Uterus (tissue), 4 donors: ENCODE results near the gene LMCD1. TPM values are rescaled to one million over a fixed set of nuclear protein-coding genes. Genes with fewer than 3 reads are reported as not detected.

Source experiments
- DNase-seq, 2 donors: peaks; one replicate each; pipeline ENCODE4 v3.0.0-alpha.2; 2019 to 2020
- H3K27ac ChIP-seq, 2 donors: fragments of 200-600 bp; sonication (generic); 1 replicate in 1 of 2; 2 replicates in 1 of 2; pipeline ENCODE4 v1.5.1; 2016 to 2018
- H3K27me3 ChIP-seq, 2 donors: fragments of 200-600 bp; sonication (generic); one replicate each; pipeline ENCODE4 v1.5.1; 2018 to 2019; ENCODE audit warnings: control low read depth in 1 of 2
- H3K36me3 ChIP-seq, 2 donors: fragments of 200-600 bp; sonication (generic); one replicate each; pipeline ENCODE4 v1.5.1; 2019; ENCODE audit warnings: control low read depth in 1 of 2
- H3K4me1 ChIP-seq, 2 donors: fragments of 200-600 bp; sonication (generic); one replicate each; pipeline ENCODE4 v1.5.1; 2018 to 2019; ENCODE audit warnings: control low read depth in 1 of 2
- H3K4me3 ChIP-seq, 2 donors: fragments of 200-600 bp; sonication (generic); 1 replicate in 1 of 2; 2 replicates in 1 of 2; pipeline ENCODE4 v1.5.1; 2018 to 2019; ENCODE audit warnings: mild to moderate bottlenecking in 1 of 2
- H3K9me3 ChIP-seq, 2 donors: fragments of 200-600 bp; sonication (generic); one replicate each; pipeline ENCODE4 v1.5.1; 2019; ENCODE audit warnings: control low read depth in 1 of 2
- CTCF ChIP-seq, 4 experiments: fragments of 200-600 bp in 2 of 4; fragments of 450-650 bp in 2 of 4; sonication (generic) in 2 of 4; IDR thresholded peaks; one replicate each; pipeline ENCODE4 v1.5.1; 2016 to 2019; ENCODE audit warnings: antibody characterized with exemption in 4 of 4, mild to moderate bottlenecking in 2 of 4, moderate library complexity in 1 of 4
- POLR2A ChIP-seq, 2 donors: fragments of 450-650 bp; IDR thresholded peaks; one replicate each; pipeline ENCODE4 v1.6.1; 2016; ENCODE audit warnings: antibody characterized with exemption in 2 of 2, mild to moderate bottlenecking in 1 of 2, moderate library complexity in 1 of 2
- intact Hi-C: fragments of 100-400 bp; cut with DNase I; formaldehyde crosslinking; loops from one replicate; pipeline ENCODE4 v1.15.1; 2023; ENCODE audit warnings: low total_unique reads
- total RNA-seq, 4 donors: library from RNA; depleted of rRNA in 3 of 4; stranded (reverse); fragments of >200 nt in 3 of 4; gene quantifications; one replicate each; pipeline versions ENCODE4 v1.1.0 to v1.2.4, GENCODE V29; 2014 to 2023
- donor health status: DM: yes; HTN: yes; CAD: no.

The LMCD1 gene
- total RNA-seq, 4 donors from 2014 or later: 70.9 to 163 (median 115) TPM

GRCh38 chr3:8490079-8490552, 11.5 kb upstream of the LMCD1 start:
- Histone ChIP-seq H3K4me1 (peaks cover 0 to 11% of the 10 kb centered on the region in 2 donors), H3K27me3 (no peaks in the 10 kb centered on the region), H3K4me3 (no peak overlapping the region), H3K36me3 (no peaks in the 10 kb centered on the region), H3K27ac (peak overlapping the region; percentile 77 to 81), H3K9me3 (no peaks in the 10 kb centered on the region)
- DNase-seq: peak; percentile 74 to 78
- intact Hi-C loops: no loop called here
- TF ChIP-seq POLR2A (IDR thresholded peaks at IDR 0.05) (no peak), CTCF (IDR thresholded peaks at IDR 0.05) (no peak)

GRCh38 chr3:8491271-8492144, 10.1 kb upstream of the LMCD1 start:
- TF ChIP-seq CTCF (IDR thresholded peaks at IDR 0.05) (no peak), POLR2A (IDR thresholded peaks at IDR 0.05) (no peak)
- Histone ChIP-seq H3K4me3 (no peak overlapping the region), H3K27ac (peak overlapping the region in 1 of 2 donors; percentile 81), H3K27me3 (no peaks in the 10 kb centered on the region), H3K9me3 (no peaks in the 10 kb centered on the region), H3K36me3 (no peaks in the 10 kb centered on the region), H3K4me1 (peaks cover 0 to 11% of the 10 kb centered on the region in 2 donors)
- DNase-seq: peak in 1 of 2 donors; percentile 43
- intact Hi-C loops: no loop called here

GRCh38 chr3:8492744-8493511, 8.7 kb upstream of the LMCD1 start:
- Histone ChIP-seq H3K4me3 (no peak overlapping the region), H3K4me1 (peaks cover 0 to 11% of the 10 kb centered on the region in 2 donors), H3K27me3 (no peaks in the 10 kb centered on the region), H3K36me3 (no peaks in the 10 kb centered on the region), H3K9me3 (no peaks in the 10 kb centered on the region), H3K27ac (no peak overlapping the region)
- intact Hi-C loops: no loop called here
- no peak for DNase-seq
- no peak for TF ChIP-seq POLR2A (IDR thresholded peaks at IDR 0.05)
- TF ChIP-seq CTCF (IDR thresholded peaks at IDR 0.05): no peak

DNA sequence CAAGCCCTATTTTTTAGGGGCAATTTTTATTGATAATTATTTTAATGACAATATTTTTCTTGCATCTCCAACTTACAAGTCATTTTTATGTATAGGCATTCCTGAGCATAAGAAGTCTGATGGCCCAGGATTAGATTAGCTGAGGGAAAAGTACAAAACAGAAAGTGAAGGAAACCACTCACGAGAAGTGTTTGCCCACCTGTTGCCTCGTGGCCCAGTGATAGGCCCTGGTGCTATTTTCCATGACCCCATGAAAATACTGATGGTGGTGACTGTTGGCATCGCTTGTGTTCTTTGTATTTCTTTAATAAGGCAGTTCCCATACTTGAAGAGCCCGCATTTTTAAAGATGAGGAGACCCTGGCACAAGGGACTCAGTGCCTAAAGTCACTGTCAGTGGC, 7.9 kb upstream of the LMCD1 start:
- Histone ChIP-seq H3K4me3 (no peak overlapping the region), H3K27ac (no peak overlapping the region), H3K36me3 (no peaks in the 10 kb centered on the region), H3K4me1 (peaks cover 0 to 11% of the 10 kb centered on the region in 2 donors), H3K27me3 (no peaks in the 10 kb centered on the region), H3K9me3 (no peaks in the 10 kb centered on the region)
- TF ChIP-seq POLR2A (IDR thresholded peaks at IDR 0.05) (no peak), CTCF (IDR thresholded peaks at IDR 0.05) (no peak)
- no peak for DNase-seq
- intact Hi-C loops: no loop called here

DNA sequence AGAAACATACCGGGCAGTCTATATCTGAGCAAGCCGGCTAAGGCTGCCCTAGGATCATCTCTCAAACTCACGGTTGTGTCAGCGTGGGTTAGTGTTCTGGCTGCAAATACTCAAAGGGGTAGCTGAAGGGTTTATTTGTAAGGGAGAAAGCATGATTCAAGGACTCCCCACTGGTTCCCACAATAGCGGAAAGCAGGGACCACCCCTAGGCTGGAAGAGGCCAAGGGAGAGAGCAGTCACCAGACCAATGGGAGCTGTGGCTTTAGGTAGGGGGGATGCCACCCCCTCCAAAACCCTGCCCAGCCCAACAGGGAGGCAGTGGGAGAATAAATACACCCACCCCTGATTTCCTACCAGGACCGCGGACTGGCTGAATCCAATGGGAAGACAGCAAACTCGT, 7.3 kb upstream of the LMCD1 start:
- no peaks in the 10 kb centered on the region for H3K27me3 ChIP-seq
- intact Hi-C loops: no loop called here
- H3K4me1 ChIP-seq: peaks cover 0 to 7% of the 10 kb centered on the region in 2 donors
- no peaks in the 10 kb centered on the region for H3K36me3 ChIP-seq
- H3K4me3 ChIP-seq: no peak overlapping the region
- H3K27ac ChIP-seq: no peak overlapping the region
- H3K9me3 ChIP-seq: no peaks in the 10 kb centered on the region
- TF ChIP-seq POLR2A (IDR thresholded peaks at IDR 0.05): no peak
- no peak for DNase-seq
